Mammary epithelial cell (primary cell): Measurements from ENCODE around the gene DENND4B.

Source experiments
- EZH2 ChIP-seq: IDR thresholded peaks from 2 replicates; pipeline ENCODE4 v1.6.1; 2012; ENCODE audit warnings: low read length, inconsistent platforms, borderline replicate concordance
- TF ChIP-seq, protein P1 (sequence below), 2 donors: IDR thresholded peaks in 1 of 2; conservative IDR thresholded peaks in 1 of 2; 2 replicates each; pipeline ENCODE4 v1.5.1; 2011 to 2012; ENCODE audit warnings: inconsistent platforms in 2 of 2, low read length in 2 of 2, mild to moderate bottlenecking in 2 of 2, control low read depth in 1 of 2, low read depth in 1 of 2; ENCODE audit not compliant: insufficient read depth in 1 of 2; ENCODE audit errors: extremely low read depth in 1 of 2

DNA sequence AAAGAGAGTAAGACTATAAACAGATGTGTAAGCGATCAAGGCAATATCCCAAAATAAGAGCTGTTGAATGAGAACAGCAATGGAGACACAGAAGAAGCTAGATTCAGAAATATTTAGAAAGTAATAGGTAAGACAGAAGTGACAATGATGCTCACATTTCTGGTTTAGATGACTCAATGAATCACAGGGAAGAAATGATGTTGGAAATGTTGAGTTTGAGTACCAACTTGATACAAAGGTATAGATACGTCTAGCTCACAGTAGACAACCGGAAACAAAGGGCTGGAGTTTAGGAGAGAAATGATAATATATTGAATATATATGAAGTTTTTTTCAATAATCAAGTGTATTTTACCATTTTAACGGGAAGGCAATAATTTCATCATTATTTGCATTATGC lies 30.2 kb downstream of the DENND4B start:
- TF ChIP-seq, protein P1, sequence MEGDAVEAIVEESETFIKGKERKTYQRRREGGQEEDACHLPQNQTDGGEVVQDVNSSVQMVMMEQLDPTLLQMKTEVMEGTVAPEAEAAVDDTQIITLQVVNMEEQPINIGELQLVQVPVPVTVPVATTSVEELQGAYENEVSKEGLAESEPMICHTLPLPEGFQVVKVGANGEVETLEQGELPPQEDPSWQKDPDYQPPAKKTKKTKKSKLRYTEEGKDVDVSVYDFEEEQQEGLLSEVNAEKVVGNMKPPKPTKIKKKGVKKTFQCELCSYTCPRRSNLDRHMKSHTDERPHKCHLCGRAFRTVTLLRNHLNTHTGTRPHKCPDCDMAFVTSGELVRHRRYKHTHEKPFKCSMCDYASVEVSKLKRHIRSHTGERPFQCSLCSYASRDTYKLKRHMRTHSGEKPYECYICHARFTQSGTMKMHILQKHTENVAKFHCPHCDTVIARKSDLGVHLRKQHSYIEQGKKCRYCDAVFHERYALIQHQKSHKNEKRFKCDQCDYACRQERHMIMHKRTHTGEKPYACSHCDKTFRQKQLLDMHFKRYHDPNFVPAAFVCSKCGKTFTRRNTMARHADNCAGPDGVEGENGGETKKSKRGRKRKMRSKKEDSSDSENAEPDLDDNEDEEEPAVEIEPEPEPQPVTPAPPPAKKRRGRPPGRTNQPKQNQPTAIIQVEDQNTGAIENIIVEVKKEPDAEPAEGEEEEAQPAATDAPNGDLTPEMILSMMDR (conservative IDR thresholded peaks at IDR 0.05 in 1 of 2, IDR thresholded peaks at IDR 0.05 in 1 of 2; ENCODE audit: extremely low read depth in 1 of 2, insufficient read depth in 1 of 2, low read depth in 1 of 2, low read length in 2 of 2), result no peak
- TF ChIP-seq EZH2, result no peak
